Amygdala (tissue), 56 donors: ENCODE results near the gene MIA.
"Not testable (repeated sequence)": the region's sequence is repeated elsewhere in the genome, so short reads cannot be mapped to it uniquely, and the experiment has no call there.

ENCODE experiments used
- DNase-seq, 56 donors: peaks; one replicate each; lab custom pipeline; 2025; lab: John Stamatoyannopoulos, UW

MIA gene

DNA sequence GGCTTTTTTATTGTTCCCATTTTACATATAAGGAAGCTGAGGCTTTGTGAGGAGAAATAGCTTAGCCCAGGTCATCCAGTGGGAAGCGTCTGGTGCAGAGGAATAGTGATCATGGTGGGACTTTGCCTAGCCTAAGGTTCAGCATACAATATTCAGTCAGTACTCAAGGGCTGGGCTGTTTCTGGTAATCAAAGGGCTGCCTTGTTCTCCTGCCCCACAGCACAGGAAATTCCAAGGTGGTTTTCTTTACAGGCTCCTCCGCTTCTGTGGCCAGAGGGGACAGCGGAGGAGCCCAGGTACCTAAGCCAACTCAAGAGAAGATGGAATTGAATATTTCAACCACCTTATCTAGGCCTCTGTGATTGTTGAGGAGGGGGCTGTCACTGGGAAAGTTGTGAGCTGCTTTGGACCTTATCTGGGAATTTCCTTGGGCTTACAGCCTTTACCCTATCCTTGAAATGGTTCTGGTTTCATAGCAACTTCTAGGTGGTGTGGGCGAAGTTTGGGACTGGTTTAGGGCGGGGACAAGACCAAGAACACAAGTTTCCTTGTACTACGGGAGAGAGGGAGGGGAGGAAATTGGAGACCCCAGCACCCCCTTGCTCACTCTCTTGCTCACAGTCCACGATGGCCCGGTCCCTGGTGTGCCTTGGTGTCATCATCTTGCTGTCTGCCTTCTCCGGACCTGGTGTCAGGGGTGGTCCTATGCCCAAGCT is at the start of gene MIA:
TSS of gene MIA (plus strand) at position 606 of the 716 bp plus-strand sequence. CDS start at position 628, 22 bp downstream.
- DNase-seq: no peak

DNA sequence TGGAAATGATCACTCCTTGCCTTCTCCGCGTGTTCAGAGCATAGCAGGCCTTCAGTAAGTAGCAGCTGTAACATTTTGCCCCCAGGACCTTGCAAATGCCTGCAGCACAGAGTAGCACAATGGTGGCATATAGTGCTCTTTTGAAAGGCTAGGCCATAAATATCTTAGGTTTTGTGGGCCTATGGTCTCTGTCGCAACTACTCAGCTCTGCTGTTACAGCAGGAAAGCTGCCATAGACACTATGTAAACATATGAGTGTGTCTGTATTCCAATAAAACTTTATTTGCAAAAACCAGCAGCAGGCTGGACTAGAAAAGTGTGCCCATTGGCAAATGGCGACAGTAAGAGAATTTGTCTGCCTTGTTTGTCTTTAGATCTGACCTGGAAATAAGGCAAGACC is 49.0 kb upstream of the MIA start:
- no peak for DNase-seq

DNA sequence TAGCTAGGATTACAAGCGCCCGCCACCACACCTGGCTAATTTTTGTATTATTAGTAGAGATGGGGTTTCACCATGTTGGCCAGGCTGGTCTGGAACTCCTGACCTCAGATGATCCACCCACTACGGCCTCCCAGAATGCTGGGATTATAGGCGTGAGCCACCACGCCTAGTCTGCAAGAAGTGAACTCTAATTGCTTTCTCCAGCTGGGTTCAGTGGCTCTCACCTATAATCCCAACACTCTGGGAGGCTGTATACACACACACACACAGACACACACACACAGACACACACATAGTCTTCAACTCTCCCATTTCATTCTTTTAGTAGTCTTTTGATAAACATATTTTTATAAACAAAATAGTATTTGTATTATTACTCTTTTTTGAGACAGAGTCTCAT is 45.3 kb upstream of the MIA start:
- DNase-seq: not testable (repeated sequence)

DNA sequence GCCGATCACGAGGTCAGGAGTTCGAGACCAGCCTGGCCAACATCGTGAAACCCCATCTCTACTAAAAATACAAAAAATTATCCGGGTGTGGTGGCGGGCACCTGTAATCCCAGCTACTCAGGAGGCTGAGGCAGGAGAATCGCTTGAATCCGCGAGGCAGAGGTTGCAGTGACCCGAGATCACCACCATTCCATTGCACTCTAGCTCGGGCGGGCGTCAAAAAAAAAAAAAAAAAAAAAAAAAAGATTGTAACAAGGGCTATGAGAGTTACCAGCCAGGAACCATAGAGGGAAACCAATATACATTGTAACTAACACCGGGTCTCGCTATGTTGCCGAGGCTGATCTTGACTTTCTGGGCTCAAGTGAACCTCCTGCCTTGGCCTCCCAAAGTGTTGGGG is 43.0 kb upstream of the MIA start:
- not testable (repeated sequence) for DNase-seq

DNA sequence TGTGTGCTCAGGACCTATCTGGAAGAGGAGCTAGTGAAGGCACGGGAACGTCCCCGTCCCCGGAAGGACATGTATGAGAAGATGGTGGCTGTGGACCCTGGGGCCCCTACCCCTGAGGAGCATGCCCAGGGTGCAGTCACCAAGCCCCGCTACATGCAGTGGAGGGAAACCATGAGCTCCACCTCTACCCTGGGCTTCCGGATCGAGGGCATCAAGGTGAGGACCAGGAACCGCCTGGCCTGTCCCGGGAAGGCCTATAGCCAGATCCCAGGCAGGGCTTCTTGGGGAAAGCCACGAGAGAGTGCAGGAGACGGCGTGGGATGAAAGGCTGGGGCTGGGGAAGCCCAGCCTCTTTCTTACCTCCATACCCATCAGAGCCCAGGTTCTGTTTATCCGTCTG is 42.2 kb upstream of the MIA start:
- no peak for DNase-seq

GRCh38 chr19:40735013-40735771 is 40.1 kb upstream of the MIA start:
- DNase-seq: no peak

GRCh38 chr19:40736661-40737060 is 38.7 kb upstream of the MIA start:
- no peak for DNase-seq

- no peak for DNase-seq
These were observed 38.1 kb upstream of the MIA start for GRCh38 chr19:40737102-40737644.

GRCh38 chr19:40739030-40739839 is 36.1 kb upstream of the MIA start:
- DNase-seq: no peak

GRCh38 chr19:40739871-40740703 is 35.2 kb upstream of the MIA start:
- peak in 1 of 56 donors; percentile 38 for DNase-seq

DNA sequence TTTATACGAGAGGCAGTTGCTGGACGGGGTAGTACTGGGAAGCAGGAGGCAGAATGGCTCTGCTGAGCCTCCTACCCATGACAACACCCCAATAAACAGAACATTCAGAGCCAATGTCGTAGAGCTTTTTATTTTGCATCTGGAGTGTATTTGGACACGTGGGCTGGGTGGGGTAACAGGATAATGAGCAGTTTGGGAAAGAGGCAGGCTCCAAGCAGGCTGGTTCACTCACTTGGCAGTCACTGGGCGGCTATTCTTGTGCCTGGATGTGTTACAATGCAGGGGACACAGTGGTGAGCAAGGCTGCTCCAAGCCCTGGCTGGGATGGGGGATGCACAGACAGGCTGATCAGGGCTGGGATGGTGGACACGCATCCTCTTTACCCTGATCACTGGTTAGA is 34.6 kb upstream of the MIA start:
- DNase-seq: peak in 43 of 56 donors; percentile 8 to 86 (median 58)

DNA sequence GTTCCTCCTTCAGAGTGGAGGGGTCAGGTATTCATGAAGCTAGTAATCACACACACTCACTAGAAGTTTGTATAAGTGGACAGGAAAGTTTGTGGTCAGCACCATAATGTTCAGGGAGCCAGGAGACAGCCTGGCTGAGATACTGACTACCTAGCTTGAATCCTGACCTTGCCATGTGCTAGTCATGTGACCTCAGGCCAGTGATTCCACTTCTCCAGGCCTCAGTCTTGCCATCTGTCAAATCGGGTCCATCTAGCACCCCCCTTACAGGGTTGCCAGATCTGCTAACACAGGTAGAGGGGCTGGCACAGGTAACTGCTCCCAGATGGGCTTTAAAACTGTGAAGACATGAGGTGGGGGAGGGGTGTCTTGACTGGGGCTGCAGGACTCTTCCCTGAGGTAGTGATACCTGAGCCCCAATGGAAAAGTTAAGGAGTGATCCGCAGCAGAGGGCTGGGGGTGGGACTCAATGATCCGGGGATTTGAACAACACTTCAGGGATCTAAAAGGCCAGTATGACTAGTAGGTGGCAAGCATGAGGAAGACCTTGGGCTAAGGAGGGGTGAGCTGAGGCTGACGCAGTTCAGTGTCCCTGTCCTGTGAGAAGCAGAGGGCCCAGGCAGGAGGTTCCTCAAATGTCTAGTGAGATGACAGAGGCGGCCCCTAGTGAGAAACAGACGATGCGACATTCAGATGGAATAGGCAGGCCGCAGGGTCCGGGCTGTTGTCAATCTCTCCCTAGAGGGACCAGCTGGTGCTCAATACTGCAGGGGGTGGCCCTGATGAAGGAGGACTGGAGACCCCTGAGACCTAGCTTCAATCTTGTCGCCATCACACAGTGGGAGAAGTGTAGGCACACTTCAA is 33.6 kb upstream of the MIA start:
- DNase-seq: no peak

DNA sequence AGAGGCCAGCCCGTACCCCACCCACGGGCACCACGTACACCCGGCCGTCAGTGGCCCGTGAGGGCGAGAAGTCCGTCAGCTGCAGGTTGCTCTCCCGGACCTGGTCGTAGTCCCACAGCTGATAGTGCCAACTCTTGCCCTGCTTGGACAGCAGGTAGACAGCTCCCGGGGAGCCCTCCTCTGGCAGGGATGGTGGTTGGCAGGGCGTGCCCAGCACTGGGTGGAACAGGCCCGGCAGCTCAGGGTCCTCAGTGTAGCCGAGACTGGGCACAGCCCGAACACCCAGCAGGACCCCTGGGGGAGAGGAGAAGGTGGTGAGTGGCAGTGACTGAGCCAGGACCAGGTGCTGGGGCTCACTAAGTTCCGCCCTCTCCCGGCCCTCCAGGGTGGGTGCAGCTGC is 32.8 kb upstream of the MIA start:
- no peak for DNase-seq

DNA sequence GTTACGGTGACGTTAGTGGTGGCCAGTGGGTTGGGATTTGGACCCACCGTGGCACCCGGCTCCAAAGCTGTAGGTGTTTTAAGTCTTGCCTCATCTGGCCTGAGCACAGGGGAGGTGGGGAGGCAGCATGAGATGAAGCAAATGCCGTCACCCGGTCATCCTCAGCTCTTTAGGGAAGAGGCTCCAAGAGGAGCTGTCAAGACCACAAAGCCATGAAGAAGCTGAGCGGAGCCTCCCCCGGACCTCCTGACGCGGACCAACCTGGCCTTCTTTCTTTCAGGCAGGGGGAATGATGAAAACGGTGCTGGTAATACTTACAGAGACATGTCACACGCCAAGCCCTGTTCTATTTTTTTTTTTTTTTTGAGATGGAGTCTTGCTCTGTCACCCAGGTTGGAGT is 32.4 kb upstream of the MIA start:
- no peak for DNase-seq

GRCh38 chr19:40743926-40744325 is 31.4 kb upstream of the MIA start:
- no peak for DNase-seq

DNA sequence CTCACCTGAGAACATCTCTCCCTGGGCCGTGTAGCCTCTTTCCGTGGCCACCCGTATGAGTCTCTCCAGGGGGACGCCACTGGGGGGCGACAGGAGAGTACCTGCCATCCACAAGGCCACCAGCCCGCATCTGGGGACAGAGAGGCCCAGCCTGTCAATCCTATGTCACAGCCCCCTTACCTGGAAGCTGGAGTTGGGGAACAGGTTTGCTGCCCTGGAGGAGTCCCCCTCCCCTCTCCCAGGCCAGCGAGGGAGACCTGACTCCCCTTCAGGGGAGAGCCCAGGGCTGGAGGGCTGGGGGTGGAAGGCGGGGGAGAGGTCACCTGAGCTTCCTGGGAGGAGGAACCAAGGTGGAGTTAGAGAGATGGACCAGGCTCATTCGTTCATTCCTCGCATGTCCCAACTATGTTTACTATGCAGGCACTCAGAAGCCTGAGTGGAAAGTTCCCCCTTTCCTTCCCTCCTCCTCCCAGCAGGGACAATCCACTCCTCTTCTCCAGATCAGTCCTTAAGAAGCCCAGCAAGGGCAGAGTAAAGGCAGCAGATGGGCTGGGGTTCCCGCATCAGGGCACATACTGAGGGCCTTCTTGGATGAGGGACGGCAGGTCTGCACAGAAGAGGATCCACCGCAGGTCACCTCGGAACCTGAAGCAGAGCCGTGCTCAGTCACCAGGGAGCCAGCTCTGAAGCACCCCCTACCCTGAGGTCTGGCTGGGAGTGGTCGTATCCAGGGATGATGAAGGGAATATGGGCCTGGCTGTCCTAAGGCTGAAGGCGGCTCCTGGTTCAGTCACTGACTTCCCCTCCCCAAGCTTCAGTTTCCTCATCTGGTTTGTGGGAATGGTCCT is 30.5 kb upstream of the MIA start:
- DNase-seq: peak in 1 of 56 donors; percentile 15

GRCh38 chr19:40745402-40745780 is 29.9 kb upstream of the MIA start:
- no peak for DNase-seq

- DNase-seq: no peak
These were observed 27.8 kb upstream of the MIA start for GRCh38 chr19:40747536-40747935.
